ENCODE data around the gene ITGB5.
"Not testable (repeated sequence)": the region's sequence is repeated elsewhere in the genome, so short reads cannot be mapped to it uniquely, and the experiment has no call there.

Gene ITGB5

DNA sequence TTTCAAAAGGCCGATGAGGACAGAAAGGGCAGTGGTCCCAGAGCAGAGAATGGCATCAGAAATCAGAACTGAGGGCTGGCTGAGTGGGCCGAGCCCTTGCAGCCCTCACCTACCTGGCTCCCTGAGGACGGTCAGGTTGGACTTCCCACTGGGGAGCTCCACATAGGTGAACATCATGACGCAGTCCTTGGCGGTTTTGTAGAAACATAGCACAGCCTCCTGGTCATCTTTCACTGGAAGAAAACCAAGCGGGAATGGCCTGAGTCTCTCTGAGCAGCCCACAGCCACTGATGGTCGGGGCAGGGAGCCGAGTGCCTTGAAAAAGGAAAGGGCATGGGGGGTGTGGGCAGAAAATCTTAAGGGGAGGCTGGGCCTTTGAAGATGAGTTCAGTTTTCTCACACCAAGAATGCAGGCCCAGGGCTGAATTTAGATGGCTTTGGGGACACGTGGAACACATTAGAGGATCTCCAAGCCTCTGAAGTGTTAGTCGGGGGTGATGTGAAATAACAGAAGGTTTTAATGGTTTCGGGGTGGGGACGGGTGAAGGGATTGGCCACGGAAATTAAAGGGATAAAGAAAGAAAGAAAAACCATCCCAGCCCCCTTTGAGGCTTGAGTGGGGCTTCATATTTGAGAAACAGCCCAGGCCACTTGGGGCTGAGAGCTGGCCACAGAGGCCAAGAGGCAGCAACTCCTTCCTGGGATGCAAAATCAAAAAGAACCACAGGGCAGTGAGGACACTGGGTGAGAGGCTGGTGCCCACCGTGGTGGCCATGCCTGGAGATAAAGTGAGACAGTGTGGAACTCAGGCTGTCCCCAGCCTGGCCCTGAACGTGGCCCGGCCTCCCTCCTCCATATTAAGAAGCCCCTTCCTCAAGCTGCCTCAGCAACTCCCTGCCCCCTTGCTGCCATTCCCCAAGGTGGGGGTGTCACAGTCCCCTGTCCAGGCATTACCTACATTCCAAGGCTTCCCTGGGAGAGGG lies 120.8 kb downstream of the ITGB5 start:
- no peak for DNase-seq

DNA sequence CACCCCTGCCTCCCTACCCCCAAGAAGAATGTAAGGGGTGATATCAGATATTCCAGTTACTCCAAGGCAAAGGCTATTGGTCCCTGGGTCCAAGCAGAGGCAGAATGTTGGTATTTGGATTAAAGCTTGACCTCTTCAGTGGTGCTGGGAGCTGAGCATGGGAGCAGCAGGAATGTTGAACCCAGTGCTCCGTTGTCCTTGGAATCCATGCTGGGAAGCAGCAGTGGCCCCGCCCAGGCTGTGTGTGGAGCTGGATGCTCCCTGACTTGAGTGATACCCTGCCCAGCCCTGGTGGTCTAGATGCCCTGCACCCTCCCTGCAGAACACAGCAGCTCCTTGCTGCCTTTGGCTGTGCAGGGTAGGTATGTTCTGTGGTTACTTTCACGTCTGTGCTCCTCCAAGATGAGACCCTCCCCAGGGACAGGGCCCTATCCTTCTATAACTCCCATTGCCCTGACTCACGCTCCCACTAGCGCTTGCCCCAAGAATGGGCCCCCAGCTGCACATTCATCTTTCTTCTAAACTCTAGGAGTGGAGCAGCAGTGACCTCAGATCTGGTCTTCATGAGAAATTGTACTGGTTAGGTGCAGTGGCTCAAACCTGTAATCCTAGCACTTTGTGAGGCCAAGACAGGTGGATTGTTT lies 121.8 kb downstream of the ITGB5 start:
- no peak for DNase-seq

DNA sequence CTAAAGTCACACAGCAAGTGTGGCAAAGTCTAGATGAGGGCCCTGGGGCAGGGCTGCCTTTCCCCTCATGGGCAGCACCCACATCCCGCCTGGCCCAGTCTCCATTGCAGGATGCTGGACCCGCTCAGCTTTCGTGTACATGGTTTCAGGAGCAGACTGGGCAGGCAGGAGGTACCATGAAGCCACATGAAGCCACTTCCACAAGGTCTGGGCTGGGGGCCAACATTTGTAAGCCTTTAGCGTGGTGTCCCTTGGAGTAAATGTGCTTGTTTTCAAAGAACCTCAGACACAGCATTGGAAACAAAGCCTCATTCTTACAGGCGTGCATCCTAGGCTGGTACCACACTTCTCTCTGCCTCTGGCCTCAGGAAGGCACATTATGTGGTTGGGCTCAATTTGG lies 122.4 kb downstream of the ITGB5 start:
- DNase-seq = no peak

DNA sequence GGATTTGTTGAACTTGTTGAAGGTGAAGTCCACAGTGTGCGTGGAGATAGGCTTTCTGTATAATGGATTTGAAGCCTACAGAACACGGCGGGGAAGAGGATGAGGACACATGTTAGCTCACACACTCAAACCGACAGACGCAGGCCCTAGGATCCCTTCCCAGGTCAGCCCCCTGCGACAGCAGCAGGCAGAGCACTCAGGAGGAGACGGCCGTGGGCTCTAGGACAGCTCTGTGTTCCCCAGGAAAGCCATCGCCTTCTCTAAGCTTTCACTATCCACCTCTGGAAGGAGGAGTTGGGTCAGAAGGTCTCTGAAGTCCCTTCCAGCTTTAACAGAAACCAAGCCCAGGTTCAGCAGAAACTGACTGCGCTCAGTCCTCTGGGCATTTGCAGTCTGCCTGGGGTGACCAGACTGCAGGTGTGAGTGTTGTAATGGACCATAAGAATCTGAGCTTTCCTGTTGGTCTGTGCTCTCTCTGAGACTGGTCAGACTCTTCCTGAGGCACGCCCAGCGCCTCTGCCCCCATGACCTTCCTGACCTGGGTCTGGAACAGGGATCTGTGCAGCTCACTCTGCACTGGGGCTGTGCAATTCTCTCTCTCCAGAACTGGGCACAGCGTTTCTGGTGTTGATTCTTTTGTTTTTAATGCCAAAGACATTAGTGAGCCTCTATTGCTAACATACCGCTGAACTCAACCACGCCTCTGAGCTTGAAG lies 123.4 kb downstream of the ITGB5 start:
- no peak for DNase-seq

DNA sequence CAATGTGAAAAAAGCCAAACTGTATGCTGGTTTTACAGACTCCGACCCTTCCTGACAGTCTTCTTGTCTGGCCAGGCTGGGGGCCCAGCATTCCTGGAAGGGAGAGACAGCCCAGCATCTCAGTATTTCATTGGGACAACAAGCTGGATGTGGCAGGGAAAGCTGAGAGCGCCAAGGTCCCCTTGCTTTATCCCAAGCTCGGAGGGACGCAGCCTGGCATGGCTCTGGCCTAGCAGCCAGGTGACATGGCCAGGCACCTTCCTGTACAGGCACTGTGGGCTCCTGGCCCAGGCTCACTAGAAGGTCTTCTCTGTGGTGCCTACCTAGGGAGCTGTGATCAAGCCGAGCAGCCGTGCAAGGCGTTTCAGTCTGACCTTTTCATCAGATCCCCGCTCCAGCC lies 124.0 kb downstream of the ITGB5 start:
- DNase-seq = no peak

DNA sequence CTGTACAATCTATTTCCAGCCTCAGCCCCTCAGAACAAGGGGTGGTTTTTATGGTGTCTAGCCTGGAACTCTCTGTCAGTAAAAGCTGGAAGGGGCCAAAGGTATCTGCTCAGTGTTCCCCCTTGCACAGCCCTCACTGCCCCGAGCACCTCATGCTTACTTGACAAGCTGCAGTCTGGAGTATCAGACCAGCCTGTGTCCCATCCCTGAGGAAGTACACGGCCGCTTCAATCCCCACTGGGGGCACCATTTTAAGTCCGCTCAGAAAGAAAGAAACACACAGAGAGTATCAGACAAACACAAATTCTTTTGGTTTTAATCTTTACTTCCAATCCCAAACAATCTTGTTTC lies 124.5 kb downstream of the ITGB5 start:
- DNase-seq = no peak

DNA sequence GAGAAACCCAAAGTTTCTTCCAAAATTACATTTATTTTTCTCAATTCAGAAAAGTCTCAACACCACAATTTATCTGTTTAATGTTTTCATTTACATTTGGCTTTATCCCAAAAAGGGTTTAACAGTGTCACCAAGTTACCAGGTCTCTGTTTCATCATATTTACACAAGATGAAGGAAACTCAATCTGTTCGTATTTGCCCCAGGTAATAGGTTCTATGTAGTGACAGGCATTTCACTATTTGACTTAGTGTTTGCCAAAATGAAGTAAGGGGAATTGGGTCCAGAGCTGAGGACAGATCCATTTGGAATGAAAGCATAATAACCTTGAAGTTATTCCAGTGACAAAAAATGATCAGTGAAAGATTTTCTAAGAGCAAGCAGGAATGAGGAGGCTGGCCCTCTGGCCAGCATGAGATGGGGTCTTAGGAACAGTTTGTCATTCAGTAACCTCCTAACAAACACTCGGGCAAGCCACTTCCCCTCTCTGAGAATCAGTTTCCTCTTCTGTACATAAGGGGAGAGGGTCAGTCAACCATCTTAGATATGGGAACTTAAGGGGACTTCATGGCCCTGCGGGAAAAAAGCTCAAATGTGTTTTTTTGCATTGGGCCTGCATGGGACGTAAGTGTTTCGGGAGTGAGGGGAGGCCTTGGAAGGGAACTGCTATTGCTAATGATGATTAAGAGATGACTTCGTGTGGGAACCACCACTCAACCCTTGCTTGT lies 125.1 kb downstream of the ITGB5 start:
- DNase-seq = no peak

DNA sequence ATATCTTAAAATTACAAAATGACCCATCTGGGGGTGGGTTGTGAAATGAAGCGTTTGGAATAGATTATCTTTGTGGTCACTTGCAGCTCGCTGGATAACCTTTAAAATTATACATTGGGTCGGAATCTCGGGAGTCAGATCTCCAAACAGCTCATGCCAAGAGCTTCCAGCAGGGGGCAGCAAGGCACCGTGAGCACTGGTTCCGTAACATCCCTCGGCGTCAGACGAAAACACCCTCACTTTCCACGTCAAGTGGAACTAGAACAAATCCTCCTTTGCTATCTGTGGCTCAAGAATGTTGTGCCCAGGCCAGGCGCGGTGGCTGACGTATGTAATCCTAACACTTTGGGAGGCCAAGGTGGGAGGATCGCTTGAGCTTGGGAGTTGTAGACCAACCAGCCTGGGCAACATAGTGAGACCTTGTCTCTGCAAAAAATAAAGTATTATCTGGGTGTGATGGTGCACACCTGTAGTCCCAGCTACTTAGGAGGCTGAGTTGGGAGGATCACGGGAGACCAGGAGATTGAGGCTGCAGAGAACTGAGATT lies 125.8 kb downstream of the ITGB5 start:
- peak; percentile 77 for DNase-seq

DNA sequence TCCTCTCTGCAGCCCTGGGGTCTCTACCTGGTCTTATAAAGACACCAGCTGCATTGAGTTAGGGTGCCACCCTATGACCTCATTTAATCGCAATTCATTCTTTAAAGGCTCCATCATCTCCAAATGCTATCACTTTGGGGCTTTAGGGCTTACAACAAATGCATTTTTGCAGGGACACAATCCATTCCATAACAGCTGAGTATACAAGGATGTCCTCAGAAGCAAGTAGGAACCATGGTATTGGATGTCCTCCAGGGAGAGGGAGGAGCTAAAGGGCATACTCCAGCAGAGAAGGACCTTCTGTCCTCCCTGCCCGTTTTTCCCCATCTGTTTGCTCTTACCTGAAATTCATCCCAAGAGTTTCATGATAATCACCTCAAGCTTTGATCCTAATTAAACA lies 126.6 kb downstream of the ITGB5 start:
- DNase-seq = no peak

DNA sequence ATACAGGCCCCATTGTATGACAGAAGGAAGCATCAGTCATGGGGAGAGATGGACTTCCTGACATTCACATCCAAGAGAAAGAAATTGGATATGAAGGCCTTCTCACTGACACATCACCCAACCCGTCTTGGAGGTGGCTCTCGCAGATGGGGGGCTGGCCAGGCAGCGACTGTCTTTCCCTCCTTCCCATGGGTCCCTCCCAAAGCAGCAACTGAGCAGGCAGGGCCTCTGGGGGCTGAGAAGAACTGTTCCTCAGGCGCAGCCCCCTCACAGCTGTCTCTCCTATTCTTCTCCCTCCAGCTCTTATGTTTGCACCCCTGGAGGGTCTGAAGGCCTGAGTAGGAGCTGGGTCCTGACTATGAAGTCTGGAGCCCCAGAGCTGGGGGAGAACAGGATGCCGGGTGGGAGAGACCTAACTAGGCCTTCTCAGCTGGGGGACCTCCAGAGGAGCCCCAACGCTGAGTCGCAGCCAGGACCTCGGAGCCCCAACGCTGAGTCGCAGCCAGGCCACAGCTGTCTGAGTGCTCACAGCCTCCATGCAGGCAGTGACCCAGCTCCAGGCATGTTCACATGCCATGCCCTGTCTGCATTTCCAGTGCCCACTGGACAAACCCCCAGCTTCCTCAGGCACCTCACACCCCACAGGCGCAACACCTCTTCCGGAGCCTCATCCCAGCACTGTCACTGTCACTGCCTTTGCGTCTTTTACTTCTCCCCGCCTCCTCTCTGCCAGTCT lies 127.3 kb downstream of the ITGB5 start:
- DNase-seq = no peak

DNA sequence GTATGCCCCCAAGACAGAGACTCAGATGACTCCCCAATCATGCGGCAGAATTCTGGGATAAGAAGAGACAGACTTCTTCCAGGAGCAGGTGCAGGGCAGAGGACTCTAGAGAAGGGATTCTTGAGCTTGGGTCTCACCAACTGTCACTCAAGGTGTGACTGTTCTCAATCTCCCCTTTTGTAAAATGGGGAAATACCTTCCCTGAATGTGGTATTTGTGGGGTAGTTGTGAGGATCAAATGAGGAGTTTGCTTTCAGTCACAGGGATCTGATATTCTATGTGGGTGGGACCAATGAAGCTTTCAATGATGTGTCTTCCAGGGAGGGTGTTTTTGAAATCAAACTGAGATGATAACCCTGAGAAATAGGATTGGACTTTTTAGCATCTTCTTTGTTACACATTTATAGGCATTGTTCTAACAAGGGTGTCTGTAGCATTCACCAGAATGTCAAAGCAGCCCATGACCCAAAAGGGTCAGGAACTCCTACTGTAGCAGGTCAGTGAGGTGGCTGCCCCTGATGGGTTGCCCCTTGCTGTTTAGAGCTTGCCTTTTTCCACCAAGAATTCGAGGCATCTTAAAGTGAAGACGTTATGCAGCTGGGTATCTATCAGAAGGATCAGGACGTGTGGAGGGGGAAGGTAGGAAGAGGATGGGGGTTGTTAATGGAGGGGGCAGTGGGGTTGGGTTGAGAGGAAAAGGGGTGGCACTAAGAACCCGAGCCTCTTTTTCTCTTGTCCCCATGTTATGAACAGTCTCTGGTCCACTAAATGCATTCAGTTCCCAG lies 128.1 kb downstream of the ITGB5 start:
- no peak for DNase-seq

DNA sequence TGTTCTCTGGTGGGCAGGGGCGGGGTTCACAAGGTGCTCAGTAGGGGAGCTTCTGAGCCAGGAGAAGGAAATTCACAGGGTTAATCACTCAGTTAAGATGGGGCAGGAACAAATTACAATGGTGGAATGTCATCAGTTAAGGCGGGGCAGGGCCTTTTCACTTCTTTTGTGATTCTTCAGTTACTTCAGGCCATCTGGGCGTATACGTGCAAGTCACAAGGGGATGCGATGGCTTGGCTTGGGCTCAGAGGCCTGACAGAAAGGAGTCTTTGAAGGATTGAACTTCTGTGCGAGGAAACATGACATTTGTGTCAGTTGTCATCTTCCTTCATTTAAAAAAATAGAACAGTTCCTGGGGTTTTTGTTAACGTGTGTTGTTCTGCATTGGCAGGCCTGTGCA lies 129.2 kb downstream of the ITGB5 start:
- DNase-seq = not testable (repeated sequence)

DNA sequence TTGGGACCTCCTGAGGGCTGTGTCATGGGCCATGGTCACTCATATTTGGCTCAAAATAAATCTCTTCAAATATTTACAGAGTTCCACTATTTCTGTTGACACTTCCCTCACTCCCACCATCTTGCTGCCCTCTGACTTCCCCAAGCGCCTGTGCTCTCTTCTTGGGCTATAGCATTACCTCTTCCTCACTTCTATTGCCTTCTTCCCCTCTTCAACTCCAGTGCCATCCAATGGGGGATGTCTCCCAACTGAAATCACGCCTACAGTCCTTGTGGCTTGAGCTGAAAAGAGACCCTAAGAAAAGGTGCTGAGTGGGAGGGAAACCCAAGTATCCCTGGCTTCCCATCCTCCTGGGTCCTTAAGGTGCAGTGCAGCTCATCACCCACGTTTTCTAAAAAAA lies 135.1 kb downstream of the ITGB5 start:
- DNase-seq = no peak

DNA sequence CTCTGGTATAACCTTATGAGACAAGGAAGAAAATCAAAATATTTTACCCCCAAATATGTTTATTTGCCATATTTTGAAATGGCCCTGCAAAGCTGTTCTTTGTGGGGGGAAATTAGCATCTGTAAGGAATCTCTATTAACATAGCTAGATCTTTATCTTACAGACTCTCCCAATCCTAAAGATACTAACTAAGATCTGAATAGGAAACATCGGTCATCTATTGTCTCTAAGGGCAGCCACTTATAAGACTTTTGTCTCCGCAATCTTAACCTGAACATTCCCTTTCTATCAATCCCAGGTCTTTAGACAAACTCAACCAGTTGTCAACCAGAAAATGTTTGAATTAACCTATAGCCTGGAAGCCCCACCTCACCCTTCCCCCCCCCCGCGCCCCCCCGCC lies 135.7 kb downstream of the ITGB5 start:
- DNase-seq = no peak

DNA sequence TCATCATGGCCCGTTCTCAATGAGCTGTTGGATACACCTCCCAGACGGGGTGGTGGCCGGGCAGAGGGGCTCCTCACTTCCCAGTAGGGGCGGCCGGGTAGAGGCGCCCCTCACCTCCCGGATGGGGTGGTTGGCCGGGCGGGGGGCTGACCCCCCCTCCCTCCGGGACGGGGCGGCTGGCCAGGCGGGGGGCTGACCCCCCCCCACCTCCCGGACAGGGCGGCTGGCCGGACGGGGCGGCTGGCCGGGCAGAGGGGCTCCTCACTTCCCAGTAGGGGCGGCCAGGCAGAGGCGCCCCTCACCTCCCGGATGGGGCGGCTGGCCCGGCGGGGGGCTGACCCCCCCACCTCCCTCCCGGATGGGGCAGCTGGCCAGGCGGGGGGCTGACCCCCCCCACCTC lies 137.3 kb downstream of the ITGB5 start:
- not testable (repeated sequence) for DNase-seq

DNA sequence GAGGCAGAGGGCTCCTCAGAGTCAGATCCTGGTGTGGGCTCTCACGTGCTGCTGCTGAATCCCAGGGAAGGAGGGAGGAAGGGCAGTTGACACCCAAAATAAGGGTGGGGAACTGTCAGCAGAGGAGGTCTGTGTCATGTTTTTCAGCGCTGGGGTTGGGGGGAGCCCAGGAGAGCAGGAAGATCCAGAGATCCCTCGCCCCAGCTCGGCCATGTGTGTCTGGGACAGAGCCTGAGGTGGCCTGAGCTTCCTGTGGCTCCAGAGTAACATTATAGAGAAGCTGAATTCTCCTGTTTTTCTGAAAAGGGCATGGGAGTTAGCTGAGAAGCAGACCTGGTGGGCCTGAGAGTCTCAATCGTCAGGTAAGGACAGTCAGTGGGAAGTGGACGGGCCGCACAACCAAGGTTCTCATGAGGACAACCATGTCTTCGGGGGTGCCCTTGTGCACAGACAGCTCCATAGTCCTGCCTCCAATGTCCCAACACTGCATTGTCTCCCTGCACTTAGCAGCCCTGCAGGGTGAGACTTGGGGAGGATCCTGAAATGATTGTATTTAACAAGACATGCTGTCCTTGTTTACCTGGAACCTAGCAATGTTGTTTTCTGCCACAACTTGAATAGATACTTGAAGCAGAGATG lies 138.5 kb downstream of the ITGB5 start:
- no peak for DNase-seq

DNA sequence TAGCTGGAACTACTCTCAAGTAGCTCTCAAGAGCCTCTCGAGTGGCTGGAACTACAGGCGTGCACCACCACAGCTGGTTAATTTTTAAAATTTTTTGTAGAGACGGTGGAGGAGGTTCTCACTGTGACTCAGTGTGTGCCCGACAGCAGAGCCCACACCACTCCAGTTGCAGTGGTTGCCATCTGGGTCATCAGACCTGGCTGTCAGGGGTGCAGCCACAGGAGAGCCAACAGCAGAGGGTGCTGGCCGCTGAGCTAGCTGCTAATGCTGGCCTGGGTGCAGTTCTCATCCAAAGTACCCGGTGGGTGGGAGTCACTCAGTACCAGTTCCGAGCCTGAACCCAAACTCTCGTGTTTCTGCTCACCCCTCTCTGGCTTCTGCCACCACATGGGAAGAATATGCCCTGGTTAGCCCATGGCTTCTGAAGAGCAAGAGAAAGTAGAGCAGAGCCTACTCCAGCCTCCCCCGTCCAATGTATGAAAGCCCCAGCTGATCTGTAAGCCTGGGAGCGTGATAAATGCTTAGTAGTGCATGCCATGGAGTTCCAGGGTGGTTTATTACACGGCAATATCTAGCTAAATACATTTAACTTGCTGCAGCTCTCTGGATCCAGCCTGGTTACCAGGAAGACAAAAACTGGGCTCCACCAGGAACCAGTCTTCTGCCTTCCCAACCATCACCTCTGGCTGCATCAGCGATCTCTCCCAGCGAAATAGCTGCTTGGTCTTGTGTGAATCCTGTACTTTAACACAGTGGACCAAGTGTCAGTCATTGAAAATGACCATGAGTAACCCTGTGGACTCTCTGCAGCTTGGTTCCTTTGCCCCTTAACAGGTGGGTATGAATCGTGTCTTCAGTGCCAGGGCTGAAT lies 139.8 kb downstream of the ITGB5 start:
- DNase-seq = no peak

DNA sequence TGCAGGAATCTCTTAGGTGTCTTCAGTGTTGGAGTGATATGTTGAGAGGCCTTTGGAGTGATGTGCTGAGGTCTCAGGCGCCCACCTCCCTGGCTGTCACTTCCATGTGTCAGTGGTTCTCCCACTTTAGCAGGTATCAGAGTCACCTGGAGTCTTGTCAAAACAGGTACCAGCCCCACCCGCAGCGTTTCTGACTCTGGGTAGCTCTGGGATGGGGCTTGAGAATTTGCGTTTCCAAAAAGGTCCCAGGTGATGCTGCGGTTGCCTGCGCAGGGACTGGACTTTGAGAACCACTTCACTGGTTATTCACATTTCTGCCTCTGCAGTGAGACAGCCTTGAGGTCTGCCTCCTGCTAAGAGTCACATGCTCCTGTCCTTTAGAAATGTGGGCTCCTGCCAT lies 141.4 kb downstream of the ITGB5 start:
- no peak for DNase-seq

DNA sequence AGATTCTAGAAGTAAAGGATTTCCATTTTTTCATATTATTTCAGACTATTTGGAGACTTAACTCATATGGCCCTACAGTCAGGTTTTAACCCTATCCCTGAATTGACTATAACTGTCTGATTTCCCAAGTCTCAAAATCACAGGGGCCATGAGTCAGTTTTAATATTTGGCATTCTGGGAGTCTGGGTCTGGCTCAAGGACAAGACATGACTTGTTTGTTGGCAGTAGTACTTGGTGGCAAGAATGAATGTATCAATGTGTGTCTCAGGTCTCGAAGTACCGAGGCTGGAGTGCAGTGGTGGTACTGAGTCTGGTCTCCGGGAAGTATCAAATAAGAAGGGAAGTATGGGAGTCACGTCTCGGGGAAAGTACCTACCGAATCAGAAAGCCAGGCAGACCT lies 146.1 kb downstream of the ITGB5 start:
- no peak for DNase-seq

DNA sequence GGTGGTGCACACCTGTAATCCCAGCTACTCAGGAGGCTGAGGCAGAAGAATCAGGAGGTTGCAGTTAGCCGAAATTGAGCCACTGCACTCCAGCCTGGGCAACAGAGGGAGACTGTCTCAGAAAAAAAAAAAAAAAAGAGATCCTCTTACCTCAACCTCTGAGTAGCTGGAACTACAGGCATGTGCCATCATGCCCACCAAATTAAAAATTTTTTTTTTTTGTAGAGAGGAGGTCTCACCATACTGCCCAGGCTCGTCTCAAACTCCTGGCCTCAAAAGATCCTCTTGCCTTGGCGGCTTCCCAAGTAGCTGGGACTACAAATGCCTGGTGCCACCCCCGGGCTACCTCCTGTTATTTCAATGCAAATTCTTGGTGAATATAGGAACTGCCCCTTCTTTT lies 155.4 kb downstream of the ITGB5 start:
- no peak for DNase-seq

Measured in CD4-positive, alpha-beta T cell treated with Interleukin-10 for 1 hour (primary cell).